ENCODE data around the gene PSMD8. TPM values are rescaled to one million over a fixed set of nuclear protein-coding genes. Genes with fewer than 3 reads are reported as not detected.

PSMD8 gene
- polyA plus RNA-seq, 4 donors, result 166 to 194 (median 169) TPM

- DNase-seq (ENCODE audit: low read depth in 4 of 4, low spot score in 3 of 4), result no peak
These were observed 11.5 kb downstream of the PSMD8 start for GRCh38 chr19:38385804-38386257.

- DNase-seq (ENCODE audit: low read depth in 4 of 4, low spot score in 3 of 4), result no peak
These were observed 12.1 kb downstream of the PSMD8 start for GRCh38 chr19:38386300-38386970.

GRCh38 chr19:38386971-38387549 is 12.7 kb downstream of the PSMD8 start:
- DNase-seq (ENCODE audit: low read depth in 4 of 4, low spot score in 3 of 4), result no peak

DNA sequence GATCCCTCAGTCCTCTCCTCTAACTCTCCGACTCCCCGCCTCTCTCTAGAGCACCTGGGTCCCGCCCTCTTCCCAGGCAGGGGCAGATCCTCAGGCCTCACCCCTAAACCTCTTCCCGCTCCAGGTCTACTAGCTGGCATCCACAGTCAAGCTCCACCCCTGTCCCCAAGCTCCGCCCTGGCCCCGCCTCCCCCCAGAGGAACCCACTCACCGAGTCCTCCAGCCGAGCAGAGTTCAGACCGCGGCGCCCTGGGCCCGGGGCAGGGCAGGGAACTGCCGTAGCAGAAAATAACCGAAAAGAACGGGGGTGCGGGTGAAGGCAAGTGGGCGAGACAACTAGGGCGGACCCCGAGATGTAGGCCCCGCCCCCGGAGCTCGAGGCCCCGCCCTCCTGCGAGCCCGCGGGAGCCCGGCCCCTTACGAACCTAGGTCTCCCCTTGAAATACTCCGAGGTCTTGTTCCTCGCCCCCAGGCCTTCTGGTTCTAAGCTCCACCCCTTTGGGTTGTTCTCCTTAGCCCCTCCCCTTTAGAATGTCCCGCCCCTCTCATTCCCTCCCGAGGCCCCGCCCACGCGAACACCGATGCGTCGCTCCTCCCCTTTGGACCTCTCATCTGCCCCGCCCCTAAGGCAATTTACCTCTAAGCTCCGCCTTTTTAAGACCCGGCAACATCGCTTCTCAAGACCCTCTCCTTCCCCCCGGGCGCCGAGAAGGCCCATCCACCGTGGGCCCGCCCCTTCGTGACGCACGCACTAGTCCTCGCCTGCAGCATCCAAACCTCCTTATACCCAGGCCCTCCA is 13.4 kb downstream of the PSMD8 start, which contains the start of gene GGN:
TSS of gene GGN (minus strand) at position 485 of the 799 bp plus-strand sequence. CDS start 773 bp downstream, outside the sequence.
- peak in 2 of 4 donors; percentile 58 to 62 for DNase-seq (ENCODE audit: low read depth in 4 of 4, low spot score in 3 of 4)

GRCh38 chr19:38388349-38389100 is 14.2 kb downstream of the PSMD8 start, which contains the start of gene SPRED3:
SPRED3 (plus strand) TSS chr19:38388697; CDS start chr19:38390303, 1,606 bp downstream.
- no peak for DNase-seq (ENCODE audit: low read depth in 4 of 4, low spot score in 3 of 4)

DNA sequence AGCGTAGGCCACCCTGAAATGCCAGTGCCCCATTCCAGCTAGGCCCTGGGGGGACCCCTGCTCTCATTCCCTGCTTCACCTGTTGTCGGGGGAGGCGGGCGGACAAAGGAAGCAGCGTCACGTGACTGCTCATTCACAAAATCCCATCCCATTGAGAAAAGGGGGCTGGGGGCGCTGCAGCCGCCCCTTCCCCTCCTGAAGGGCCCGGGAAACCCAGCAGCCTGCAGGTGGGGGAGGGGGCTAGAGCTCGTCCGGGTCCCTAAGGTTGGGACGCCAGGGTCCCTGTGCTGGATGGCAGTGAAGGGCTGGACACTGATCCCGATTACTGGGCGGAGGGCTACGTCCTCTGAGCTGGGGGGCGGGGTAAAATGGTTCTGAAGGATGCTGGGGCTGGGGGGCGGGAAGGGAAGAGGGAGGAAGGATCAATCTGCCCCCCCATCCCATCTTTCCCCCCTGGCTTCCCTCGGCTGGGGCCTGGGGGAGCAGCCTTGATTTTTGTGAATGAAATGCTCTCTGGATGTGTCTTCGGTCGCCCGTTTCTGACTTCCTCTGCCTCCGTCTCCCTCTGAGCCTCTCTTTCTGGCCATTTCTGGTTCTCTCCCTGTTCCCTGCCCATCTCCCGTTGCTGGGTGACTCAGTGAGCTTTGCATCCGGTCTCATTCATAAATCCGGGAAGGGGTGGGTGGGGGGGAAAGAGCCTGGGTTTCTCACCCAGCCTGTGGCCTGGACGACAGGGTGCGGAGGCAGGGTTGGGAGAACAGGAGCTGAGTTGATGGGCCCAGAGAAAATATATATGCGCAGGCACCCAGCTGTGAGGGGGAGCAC is 14.9 kb downstream of the PSMD8 start:
- no peak for DNase-seq (ENCODE audit: low read depth in 4 of 4, low spot score in 3 of 4)

GRCh38 chr19:38389957-38390924 is 15.9 kb downstream of the PSMD8 start:
- no peak for DNase-seq (ENCODE audit: low read depth in 4 of 4, low spot score in 3 of 4)

- DNase-seq (ENCODE audit: low read depth in 4 of 4, low spot score in 3 of 4), result no peak
These were observed 17.6 kb downstream of the PSMD8 start for GRCh38 chr19:38391911-38392464.

DNA sequence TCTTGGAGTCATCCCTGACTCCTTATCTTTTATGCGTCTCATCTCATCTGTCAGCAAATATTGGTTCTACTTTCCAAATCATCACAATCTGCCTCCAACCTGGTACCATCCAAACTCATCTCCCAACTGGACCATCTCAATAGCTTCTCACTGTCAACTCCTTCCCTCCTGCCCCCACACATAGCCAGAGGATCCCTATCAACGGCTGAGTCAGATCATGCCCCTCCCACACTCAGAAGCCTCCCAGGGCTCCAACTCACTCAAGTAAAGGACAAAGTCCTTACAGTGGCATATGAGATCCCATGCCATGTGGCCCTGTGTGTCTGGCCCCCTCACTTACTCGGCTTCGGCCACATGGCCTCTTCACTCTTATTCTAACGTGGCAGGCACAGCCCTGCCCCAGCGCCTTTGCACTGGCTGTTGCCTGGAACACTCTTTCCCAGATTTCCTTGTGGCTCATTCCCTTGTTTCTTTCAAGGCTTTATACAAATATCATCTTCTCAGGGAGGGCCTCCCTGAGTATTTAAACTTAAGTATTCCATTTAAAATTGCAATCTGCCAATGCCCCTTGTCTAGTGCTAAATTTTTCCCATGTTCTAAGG is 18.4 kb downstream of the PSMD8 start:
- no peak for DNase-seq (ENCODE audit: low read depth in 4 of 4, low spot score in 3 of 4)

- DNase-seq (ENCODE audit: low read depth in 4 of 4, low spot score in 3 of 4), result no peak
These were observed 20.1 kb downstream of the PSMD8 start for GRCh38 chr19:38394488-38394887.

- DNase-seq (ENCODE audit: low read depth in 4 of 4, low spot score in 3 of 4), result no peak
These were observed 21.2 kb downstream of the PSMD8 start for GRCh38 chr19:38395381-38396114.

GRCh38 chr19:38399081-38399480 is 24.7 kb downstream of the PSMD8 start:
- DNase-seq (ENCODE audit: low read depth in 4 of 4, low spot score in 3 of 4), result no peak

- no peak for DNase-seq (ENCODE audit: low read depth in 4 of 4, low spot score in 3 of 4)
These were observed 25.2 kb downstream of the PSMD8 start for GRCh38 chr19:38399537-38399936.

GRCh38 chr19:38400361-38400760 is 26.0 kb downstream of the PSMD8 start:
- DNase-seq (ENCODE audit: low read depth in 4 of 4, low spot score in 3 of 4), result no peak

GRCh38 chr19:38401148-38401547 is 26.8 kb downstream of the PSMD8 start:
- no peak for DNase-seq (ENCODE audit: low read depth in 4 of 4, low spot score in 3 of 4)

- DNase-seq (ENCODE audit: low read depth in 4 of 4, low spot score in 3 of 4), result no peak
These were observed 28.2 kb downstream of the PSMD8 start for GRCh38 chr19:38402623-38402966.

- peak; percentile 95 to 97 (median 96) for DNase-seq (ENCODE audit: low read depth in 4 of 4, low spot score in 3 of 4)
These were observed 28.8 kb downstream of the PSMD8 start, which contains the start of gene FAM98C for GRCh38 chr19:38402967-38403674. FAM98C (plus strand) TSS chr19:38403093; CDS start chr19:38403154, 61 bp downstream.
